Retinal pigment epithelial cell (primary cell): ENCODE measurements around the gene GRAP2.
"Not testable (repeated sequence)": the region's sequence is repeated elsewhere in the genome, so short reads cannot be mapped to it uniquely, and the experiment has no call there.

ENCODE experiments used
- DNase-seq: peaks from one replicate; pipeline ENCODE4 v3.0.0-alpha.2; 2010; ENCODE audit warnings: low read depth
- H3K4me3 ChIP-seq: 2 replicates; pipeline ENCODE4 v1.5.1; 2011; ENCODE audit warnings: mild to moderate bottlenecking, low read length, control low read depth, moderate library complexity
- TF ChIP-seq, protein P1 (sequence below): conservative IDR thresholded peaks from 2 replicates; pipeline ENCODE4 v1.5.1; 2011; ENCODE audit warnings: low read depth, low read length, control low read depth, inconsistent platforms

Gene GRAP2

DNA sequence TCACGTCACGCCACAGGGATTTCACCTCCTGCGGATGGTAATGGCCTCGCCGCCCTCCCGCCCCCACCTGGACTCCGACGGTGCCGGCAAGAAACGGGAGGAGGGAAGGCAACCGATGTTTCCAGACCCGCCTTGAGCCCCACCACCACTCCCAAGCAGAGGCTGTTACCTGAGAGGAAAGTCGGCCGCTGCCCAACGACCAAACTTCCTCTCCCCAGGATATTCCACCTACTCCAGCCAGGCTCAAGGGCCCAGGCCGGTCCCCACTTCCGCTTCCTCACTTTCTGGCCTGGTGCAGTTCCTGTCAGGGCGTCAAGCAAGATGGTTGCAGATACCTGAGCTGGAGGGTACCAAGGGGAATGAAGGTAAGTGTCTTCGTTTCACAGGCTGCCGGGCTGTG is 7.4 kb upstream of the GRAP2 start, which contains the start of gene ENTHD1:
TSS of gene ENTHD1 (minus strand) at position 235 of the 400 bp plus-strand sequence. CDS start 6,012 bp downstream, outside the sequence.
- DNase-seq: no peak
- TF ChIP-seq, protein P1, sequence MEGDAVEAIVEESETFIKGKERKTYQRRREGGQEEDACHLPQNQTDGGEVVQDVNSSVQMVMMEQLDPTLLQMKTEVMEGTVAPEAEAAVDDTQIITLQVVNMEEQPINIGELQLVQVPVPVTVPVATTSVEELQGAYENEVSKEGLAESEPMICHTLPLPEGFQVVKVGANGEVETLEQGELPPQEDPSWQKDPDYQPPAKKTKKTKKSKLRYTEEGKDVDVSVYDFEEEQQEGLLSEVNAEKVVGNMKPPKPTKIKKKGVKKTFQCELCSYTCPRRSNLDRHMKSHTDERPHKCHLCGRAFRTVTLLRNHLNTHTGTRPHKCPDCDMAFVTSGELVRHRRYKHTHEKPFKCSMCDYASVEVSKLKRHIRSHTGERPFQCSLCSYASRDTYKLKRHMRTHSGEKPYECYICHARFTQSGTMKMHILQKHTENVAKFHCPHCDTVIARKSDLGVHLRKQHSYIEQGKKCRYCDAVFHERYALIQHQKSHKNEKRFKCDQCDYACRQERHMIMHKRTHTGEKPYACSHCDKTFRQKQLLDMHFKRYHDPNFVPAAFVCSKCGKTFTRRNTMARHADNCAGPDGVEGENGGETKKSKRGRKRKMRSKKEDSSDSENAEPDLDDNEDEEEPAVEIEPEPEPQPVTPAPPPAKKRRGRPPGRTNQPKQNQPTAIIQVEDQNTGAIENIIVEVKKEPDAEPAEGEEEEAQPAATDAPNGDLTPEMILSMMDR: no peak
- H3K4me3 ChIP-seq: no peak within 1 kb of the TSS

DNA sequence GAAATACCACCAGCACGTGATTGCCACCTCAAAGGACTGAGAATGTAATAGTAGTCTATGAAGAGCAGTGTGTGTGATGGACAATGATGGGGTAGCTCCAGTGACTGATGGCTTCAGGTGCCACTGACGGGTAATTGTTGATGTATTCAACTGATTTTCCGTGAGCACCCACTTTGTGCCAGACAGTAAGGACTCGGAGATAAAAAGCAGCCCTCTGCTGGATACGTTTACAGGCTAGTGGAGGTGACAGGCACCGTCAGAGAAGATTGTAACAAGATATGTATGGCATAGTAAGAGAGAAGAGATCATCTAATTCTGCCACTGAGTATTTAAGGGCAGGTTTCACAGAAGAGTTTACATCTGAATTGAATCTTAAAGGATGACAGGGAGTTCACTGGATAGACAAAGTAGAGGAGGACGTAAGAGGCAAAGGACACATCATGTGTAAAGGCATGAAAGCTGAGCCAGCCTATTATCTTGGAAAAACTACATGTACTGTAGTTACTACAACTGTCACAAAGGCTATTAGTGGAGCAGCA is 6.3 kb upstream of the GRAP2 start:
- TF ChIP-seq, protein P1: no peak
- H3K4me3 ChIP-seq: no peak overlapping the region
- no peak for DNase-seq

GRCh38 chr22:39895682-39896081 is 5.2 kb upstream of the GRAP2 start:
- H3K4me3 ChIP-seq: no peak overlapping the region
- TF ChIP-seq, protein P1: no peak
- no peak for DNase-seq

- TF ChIP-seq, protein P1: no peak
- no peak for DNase-seq
- no peak overlapping the region for H3K4me3 ChIP-seq
Observed at GRCh38 chr22:39896313-39896996, 4.4 kb upstream of the GRAP2 start.

DNA sequence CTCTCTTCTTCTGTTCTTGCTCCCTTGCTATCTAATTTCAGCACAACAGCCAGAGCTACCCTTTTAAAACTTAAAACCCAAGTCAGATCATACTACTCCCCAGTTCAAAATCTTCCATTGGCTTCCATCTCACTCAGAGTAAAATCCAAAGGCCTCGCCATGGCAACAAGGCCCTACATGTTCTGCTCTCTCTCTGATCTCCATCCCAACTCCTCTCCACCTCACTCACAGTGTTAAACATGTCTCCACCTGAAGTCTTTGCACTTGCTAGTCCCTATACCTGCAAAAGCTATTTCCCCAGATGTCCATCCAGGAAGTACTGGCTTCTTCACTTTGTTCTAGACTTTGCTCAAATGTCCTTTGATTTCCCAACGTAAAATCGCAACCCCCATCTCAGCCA is 3.0 kb upstream of the GRAP2 start:
- TF ChIP-seq, protein P1: no peak
- DNase-seq: no peak
- H3K4me3 ChIP-seq: no peak overlapping the region

GRCh38 chr22:39898997-39899396 is 1.9 kb upstream of the GRAP2 start:
- DNase-seq: no peak
- TF ChIP-seq, protein P1: no peak
- no peak overlapping the region for H3K4me3 ChIP-seq

GRCh38 chr22:39901565-39902146 is 772 bp downstream of the GRAP2 start:
- TF ChIP-seq, protein P1: no peak
- DNase-seq: no peak
- H3K4me3 ChIP-seq: no peak overlapping the region

- not testable (repeated sequence) for DNase-seq, H3K4me3 ChIP-seq
Observed at GRCh38 chr22:39904024-39904423, 3.1 kb downstream of the GRAP2 start.
